MCF 10A (cell line): ENCODE results near the gene KCNN1. TPM values are rescaled to one million over a fixed set of nuclear protein-coding genes. Genes with fewer than 3 reads are reported as not detected.

ENCODE experiments used
- BruUV-seq: library from RNA; stranded (reverse); fragments of 400-500 nt; replicated peaks from 2 replicates; lab custom pipeline; 2021; lab: Mats Ljungman, UMichigan
- CTCF ChIA-PET: fragments of 300-600 bp; sonication (Branson Sonifier 250); formaldehyde crosslinking; extraction: SDS; loops from one replicate; lab custom pipeline; 2021; ENCODE audit warnings: antibody characterized with exemption, inconsistent platforms; lab: Yijun Ruan, JAX
- POLR2A ChIA-PET: fragments of 300-600, 350-650 bp; sonication (Branson Sonifier 250); formaldehyde crosslinking; extraction: SDS; loops from one replicate; lab custom pipeline; 2020; ENCODE audit warnings: antibody characterized with exemption, inconsistent platforms; lab: Yijun Ruan, JAX
- DNase-seq: peaks from one replicate; pipeline ENCODE4 v3.0.0-alpha.2; 2018; ENCODE audit not compliant: unreplicated experiment
- H3K27ac Mint-ChIP-seq: one replicate; pipeline ENCODE4 v1.8.0; 2022; ENCODE audit warnings: mild to moderate bottlenecking, low read depth, mixed read lengths; ENCODE audit not compliant: unreplicated experiment
- H3K27me3 Mint-ChIP-seq: one replicate; pipeline ENCODE4 v1.8.0; 2022; ENCODE audit warnings: mixed read lengths; ENCODE audit not compliant: insufficient read depth, unreplicated experiment
- H3K36me3 Mint-ChIP-seq: one replicate; pipeline ENCODE4 v1.8.0; 2022; ENCODE audit warnings: mild to moderate bottlenecking, moderate library complexity, mixed read lengths; ENCODE audit not compliant: insufficient read depth, unreplicated experiment
- H3K4me1 Mint-ChIP-seq: one replicate; pipeline ENCODE4 v1.8.0; 2022; ENCODE audit warnings: mixed read lengths; ENCODE audit not compliant: insufficient read depth, unreplicated experiment
- H3K4me3 Mint-ChIP-seq: one replicate; pipeline ENCODE4 v1.8.0; 2022; ENCODE audit warnings: mild to moderate bottlenecking, moderate library complexity, mixed read lengths; ENCODE audit not compliant: unreplicated experiment
- H3K9me3 Mint-ChIP-seq: one replicate; pipeline ENCODE4 v1.8.0; 2022; ENCODE audit warnings: mixed read lengths; ENCODE audit not compliant: unreplicated experiment
- intact Hi-C: fragments of 100-400 bp; cut with micrococcal nuclease; formaldehyde crosslinking; loops from 2 replicates; pipeline ENCODE4 v1.14.1; 2022
- total RNA-seq: library from RNA; stranded (reverse); gene quantifications from 2 replicates; pipeline ENCODE4 v1.2.3, GENCODE V29; 2022
- TF ChIP-seq, protein P1 (sequence below): fragments of 200-600 bp; IDR thresholded peaks from one replicate; pipeline ENCODE4 v1.8.0; 2022; ENCODE audit warnings: antibody characterized with exemption, mild to moderate bottlenecking; ENCODE audit not compliant: unreplicated experiment

The KCNN1 gene
- total RNA-seq, 1 experiment from 2014 or later: not detected

DNA sequence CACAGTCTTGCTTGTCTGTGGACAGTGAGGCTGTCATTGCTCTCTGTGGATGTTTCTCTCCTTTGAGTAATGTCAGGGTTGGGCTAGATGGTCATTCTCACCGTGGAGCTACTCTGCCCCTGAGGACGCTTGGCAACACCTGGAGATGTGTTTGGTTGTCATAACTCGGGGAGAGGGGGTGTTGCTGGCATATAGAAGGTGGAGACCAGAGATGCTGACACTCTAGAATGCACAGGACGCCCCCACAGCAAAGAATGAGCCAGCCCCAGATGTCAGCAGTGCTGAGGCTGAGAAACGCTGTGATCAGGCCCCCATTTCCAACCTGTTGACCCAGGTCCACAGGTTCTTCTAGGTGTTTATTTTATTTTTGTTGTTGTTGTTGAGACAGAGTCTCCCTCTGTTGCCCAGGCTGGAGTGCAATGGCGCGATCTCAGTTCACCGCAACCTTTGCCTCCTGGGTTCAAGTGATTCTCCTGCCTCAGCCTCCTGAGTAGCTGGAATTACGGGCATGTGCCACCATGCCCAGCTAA is 29.5 kb upstream of the KCNN1 start:
- Mint-ChIP-seq H3K4me1 (peaks cover 6% of the 10 kb centered on the region), H3K36me3 (peaks cover 40% of the 10 kb centered on the region), H3K9me3 (no peaks in the 10 kb centered on the region), H3K27ac (no peak overlapping the region), H3K27me3 (no peaks in the 10 kb centered on the region), H3K4me3 (no peak overlapping the region)
- no peak for DNase-seq
- TF ChIP-seq, protein P1, sequence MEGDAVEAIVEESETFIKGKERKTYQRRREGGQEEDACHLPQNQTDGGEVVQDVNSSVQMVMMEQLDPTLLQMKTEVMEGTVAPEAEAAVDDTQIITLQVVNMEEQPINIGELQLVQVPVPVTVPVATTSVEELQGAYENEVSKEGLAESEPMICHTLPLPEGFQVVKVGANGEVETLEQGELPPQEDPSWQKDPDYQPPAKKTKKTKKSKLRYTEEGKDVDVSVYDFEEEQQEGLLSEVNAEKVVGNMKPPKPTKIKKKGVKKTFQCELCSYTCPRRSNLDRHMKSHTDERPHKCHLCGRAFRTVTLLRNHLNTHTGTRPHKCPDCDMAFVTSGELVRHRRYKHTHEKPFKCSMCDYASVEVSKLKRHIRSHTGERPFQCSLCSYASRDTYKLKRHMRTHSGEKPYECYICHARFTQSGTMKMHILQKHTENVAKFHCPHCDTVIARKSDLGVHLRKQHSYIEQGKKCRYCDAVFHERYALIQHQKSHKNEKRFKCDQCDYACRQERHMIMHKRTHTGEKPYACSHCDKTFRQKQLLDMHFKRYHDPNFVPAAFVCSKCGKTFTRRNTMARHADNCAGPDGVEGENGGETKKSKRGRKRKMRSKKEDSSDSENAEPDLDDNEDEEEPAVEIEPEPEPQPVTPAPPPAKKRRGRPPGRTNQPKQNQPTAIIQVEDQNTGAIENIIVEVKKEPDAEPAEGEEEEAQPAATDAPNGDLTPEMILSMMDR: no peak
- intact Hi-C loops: no loop called here
- no TSS peak for BruUV-seq
- POLR2A ChIA-PET: interaction anchor here (0.5 to 3.5 kb wide), 10 partner anchors 10 to 537 kb away, joined by 3 to 38 read pairs (median 4); partner anchors contain the start of gene RPL18A
- CTCF ChIA-PET: interaction anchor here (0.5 to 8.4 kb wide), 36 partner anchors 9 to 1063 kb away, joined by 3 to 224 read pairs (median 4); partner anchors contain the start of genes RPL18A and SLC5A5

DNA sequence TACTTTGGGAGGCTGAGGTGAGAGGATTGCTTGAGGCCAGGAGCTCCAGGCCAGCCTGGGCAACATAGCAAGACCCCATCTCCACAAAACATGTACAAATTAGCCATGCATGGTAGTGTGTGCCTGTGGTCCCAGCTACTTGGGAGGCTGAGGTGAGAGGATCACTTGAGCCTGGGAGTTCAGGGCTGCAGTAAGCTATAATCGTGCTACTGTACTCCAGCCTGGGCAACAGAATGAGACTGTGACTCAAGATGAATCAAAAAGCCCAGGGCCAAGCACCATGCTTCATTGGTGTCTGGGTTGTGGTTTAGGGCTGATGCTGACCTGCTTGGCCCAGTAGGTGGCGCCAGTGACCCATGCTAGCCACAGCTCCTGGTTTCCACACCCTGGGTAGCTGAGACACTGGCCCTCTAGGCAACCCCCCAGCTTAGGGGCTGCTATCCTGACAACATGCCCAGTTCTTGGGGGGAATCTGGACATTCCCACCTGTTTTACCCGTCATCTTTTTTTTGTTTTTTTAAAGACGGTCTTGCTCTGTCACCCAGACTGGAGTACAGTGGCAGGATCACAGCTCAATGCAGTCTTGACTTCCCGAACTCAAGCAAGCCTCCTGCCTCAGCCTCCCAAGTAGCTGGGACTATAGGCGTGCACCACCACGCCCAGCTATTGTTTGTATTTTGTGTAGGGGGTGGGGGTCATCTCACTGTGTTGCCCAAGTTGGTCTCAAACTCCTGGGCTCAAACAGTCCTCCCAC is 28.6 kb upstream of the KCNN1 start:
- Mint-ChIP-seq H3K4me3 (no peak overlapping the region), H3K9me3 (no peaks in the 10 kb centered on the region), H3K4me1 (peaks cover 6% of the 10 kb centered on the region), H3K27me3 (no peaks in the 10 kb centered on the region), H3K36me3 (peaks cover 40% of the 10 kb centered on the region), H3K27ac (no peak overlapping the region)
- POLR2A ChIA-PET: interaction anchor here (0.5 to 3.5 kb wide), 11 partner anchors 9 to 538 kb away, joined by 3 to 38 read pairs (median 4); partner anchors contain the start of gene RPL18A
- CTCF ChIA-PET: interaction anchor here (0.5 to 8.4 kb wide), 44 partner anchors 8 to 1062 kb away, joined by 3 to 224 read pairs (median 4); partner anchors contain the start of genes RPL18A and SLC5A5
- TF ChIP-seq, protein P1: peak; percentile 86
- DNase-seq: peak; percentile 90
- intact Hi-C loops: loop anchor here (1.0 to 2.0 kb wide), 2 partner anchors 58 to 121 kb away; no protein-coding TSS in a partner anchor
- no TSS peak for BruUV-seq

DNA sequence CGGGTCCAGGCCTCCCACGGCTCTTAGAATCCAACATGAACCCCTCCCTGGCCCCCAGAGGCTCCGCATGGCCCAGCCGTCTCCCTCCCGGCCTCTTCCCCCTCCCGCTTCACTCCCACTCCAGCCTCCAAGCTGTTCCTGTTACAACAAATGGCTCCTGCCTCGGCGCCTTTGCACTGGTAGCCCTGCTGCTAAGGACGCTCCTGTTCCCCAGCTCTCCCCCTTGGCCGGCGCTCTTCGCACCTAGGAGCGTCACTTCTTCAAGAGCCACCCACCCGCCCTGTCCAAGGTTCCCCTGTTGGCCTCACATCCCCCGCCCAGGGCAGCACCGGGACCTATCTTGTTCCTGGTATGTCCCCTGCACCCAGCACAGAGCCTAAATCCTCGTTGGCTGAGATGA is 24.7 kb upstream of the KCNN1 start:
- POLR2A ChIA-PET: interaction anchor here (2.9 kb wide), 1 partner anchor 9 kb away, joined by 15 read pairs; the partner anchor contains the start of gene CCDC124
- DNase-seq: no peak
- Mint-ChIP-seq H3K4me3 (no peak overlapping the region), H3K4me1 (peaks cover 10% of the 10 kb centered on the region), H3K27me3 (no peaks in the 10 kb centered on the region), H3K27ac (no peak overlapping the region), H3K9me3 (no peaks in the 10 kb centered on the region), H3K36me3 (peaks cover 33% of the 10 kb centered on the region)
- no TSS peak for BruUV-seq
- intact Hi-C loops: no loop called here
- TF ChIP-seq, protein P1: no peak
- CTCF ChIA-PET: interaction anchor here (0.6 to 8.4 kb wide), 5 partner anchors 9 to 115 kb away, joined by 3 to 224 read pairs (median 3); no protein-coding TSS in a partner anchor
